Left cardiac atrium (tissue), 4 donors: ENCODE results near the gene GET3. TPM values are rescaled to one million over a fixed set of nuclear protein-coding genes. Genes with fewer than 3 reads are reported as not detected.
"Not testable (repeated sequence)": the region's sequence is repeated elsewhere in the genome, so short reads cannot be mapped to it uniquely, and the experiment has no call there.

Experiments used
- ATAC-seq, 2 donors: fragments of 200-7000 bp; cut with Tn5 transposase; one replicate each; pipeline ENCODE4 v1.9.1; 2020; ENCODE audit warnings: mild to moderate bottlenecking in 2 of 2, moderate library complexity in 2 of 2
- DNase-seq: peaks from one replicate; pipeline ENCODE4 v3.0.0-alpha.2; 2020
- intact Hi-C, 2 donors: fragments of 100-400 bp; cut with DNase I; formaldehyde crosslinking; loops; one replicate each; pipeline versions ENCODE4 v1.14.1 to v1.15.1; 2022 to 2023
- long read RNA-seq: library from polyadenylated mRNA; unstranded; transcript quantifications from one replicate; pipeline ENCODE4 v2.0.0, GENCODE V29; 2021
- total RNA-seq, 2 donors: library from RNA; stranded (reverse); fragmentation: NEBNext Ultra II Directional; extraction: Animal tissue kit (Norgen Biotek cat#: 25700); gene quantifications; one replicate each; pipeline ENCODE4 v1.2.1, GENCODE V29; 2021
- donor health status: DM: no; HTN: yes; CAD: no.
- donor health status: DM: no; HTN: yes; CAD: no; lungs with severe emphysema.
- donor health status: DM: yes; HTN: yes; CAD: no.
- donor health status: Dilated cardiomyopathy.

GET3 gene
- total RNA-seq, result 10 to 100 TPM; 51.2 to 52.5 TPM
- long read RNA-seq, transcript ASNA1-201 (7 exons, 1,280 nt), result major isoform, 11 of 14 reads
- long read RNA-seq, partial matches to known transcripts, result 1 of 14 reads
- long read RNA-seq, other reads (novel, unspliced or antisense), result 2 of 14 reads

DNA sequence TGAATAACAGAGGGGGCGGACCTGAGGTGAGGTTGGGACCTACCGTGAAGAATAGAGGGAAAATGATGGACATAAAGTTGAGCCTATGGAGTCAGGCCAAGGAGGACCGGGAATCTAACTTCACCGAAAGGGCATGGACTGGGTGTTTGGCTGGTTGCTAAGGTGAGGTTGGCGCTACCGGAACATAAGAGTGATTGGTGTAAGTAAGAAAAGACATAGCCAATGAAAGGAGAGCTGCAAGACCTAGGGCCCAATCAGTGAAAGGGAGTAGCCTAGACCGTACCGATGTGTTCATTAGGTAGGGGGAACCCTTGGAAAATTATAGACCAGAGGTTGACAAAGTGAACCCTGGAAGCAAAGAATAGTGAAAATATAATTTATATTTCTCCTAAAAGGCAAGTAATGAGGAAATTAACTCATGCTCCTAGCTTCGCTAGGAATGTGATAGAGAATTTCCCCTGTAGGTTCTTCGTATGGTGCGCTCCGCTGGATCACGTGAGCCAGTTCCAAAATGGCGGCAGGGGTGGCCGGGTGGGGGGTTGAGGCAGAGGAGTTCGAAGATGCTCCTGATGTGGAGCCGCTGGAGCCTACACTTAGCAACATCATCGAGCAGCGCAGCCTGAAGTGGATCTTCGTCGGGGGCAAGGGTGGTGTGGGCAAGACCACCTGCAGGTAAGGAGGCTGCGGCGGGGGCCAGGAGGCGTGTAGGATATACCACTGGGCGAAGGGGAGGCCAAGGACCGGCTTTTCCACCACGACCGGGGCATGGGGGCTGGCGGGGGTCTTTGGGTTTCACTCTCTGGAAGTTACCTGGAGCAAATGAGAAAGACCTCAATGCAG is at the start of gene GET3:
Gene GET3 (plus strand): TSS at position 503 of the 840 bp plus-strand sequence. CDS start 9 bp downstream, at position 512.
- peak; percentile 91 to 93 for ATAC-seq
- intact Hi-C loops, result no loop called here
- peak; percentile 81 for DNase-seq

DNA sequence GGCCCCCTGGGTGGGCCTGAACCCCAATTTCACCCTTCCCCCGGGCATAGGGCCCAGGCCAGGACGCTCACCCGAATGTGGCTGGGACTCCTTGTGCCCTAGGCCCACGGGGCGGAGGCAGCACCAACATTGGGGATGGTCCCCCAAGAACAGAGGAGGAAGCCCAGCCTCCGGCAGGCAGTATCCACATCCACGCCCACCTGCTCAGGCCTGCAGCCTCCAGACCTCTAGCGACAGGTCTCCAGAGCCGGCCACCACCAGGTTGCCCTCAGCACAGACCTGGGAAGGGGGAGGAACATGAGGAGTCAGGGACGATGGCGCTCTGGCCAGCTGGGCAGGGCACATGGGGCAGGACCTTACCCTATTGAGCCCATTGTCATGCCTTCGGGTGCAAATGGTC is 48.3 kb upstream of the GET3 start:
- DNase-seq (no peak), ATAC-seq (peak in 1 of 2 donors; percentile 7)
- intact Hi-C loops, result no loop called here

DNA sequence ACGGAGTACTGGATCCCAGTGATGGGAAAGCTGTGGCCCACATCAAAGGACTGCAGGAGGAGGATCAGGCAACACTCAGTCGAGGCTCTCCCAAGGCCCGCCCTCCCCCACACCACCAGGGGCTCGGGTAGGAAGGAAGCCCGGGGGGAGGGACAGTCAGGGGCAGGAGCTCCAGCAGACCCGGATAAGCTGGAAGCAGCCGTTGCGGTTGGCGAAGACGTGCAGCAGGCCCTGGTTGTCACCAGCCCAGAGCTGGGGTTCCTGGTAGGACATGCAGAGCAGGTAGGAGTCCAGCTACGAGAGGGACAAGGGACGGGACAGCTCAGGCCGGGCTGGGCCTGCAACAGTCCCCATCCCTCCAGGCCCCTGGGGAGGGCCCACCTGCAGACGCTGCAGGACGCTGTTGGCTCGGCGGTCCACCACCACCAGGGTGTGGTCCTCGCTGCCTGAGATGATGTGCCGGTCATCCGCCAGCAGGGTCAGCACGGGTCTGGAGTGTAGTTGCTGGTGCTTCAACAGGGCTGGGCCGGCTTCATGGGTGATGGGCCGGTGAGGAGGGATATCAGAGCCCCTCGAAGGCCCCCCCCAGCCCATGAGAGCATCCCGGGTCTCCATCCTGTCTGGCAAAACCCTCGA is 47.6 kb upstream of the GET3 start:
- DNase-seq (no peak), ATAC-seq (no peak)
- intact Hi-C loops, result no loop called here

DNA sequence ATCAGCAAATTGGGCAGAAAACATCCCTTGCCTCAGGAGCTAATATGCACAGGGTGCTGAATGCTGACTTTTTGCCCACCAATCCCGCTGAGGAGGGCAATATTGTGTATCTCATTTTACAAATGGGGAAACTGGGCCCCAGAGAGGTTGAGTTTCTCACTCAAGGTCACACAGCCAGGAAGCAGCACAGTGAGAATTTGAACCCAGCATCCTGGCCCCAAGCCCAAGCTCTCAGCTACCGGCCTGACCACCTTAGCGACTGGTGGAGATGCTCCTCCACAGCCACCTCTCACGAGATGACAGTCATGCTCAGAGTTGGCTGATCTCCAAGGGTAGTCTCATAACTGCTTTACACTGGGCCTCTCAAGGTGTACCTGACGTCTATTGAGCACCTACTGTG is 44.3 kb upstream of the GET3 start:
- ATAC-seq (no peak), DNase-seq (no peak)
- intact Hi-C loops, result no loop called here

- intact Hi-C loops, result no loop called here
- ATAC-seq (no peak), DNase-seq (no peak)
Measured at GRCh38 chr19:12694641-12695040, 42.7 kb upstream of the GET3 start.

GRCh38 chr19:12695096-12695495 is 42.2 kb upstream of the GET3 start:
- ATAC-seq, result no peak
- intact Hi-C loops, result no loop called here
- no peak for DNase-seq

GRCh38 chr19:12695514-12695913 is 41.8 kb upstream of the GET3 start:
- intact Hi-C loops, result no loop called here
- ATAC-seq (no peak), DNase-seq (no peak)

DNA sequence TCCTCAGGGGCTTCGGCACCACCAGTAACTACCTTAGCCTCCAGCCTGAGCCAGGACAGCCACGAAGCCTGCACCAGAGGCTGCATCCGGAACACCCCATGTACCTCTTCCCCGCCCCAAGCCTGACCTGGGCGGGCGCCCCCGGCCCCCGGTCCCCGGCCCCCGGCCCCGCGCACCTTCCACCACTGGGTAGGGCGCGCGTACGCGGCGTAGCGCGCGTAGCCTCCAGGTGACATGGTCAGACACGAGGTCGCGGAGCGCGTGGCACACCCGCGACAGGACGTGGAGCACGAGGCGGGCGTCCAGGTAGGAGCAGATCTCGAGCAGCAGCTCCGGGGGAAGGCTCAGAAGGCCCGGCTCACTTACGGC is 41.3 kb upstream of the GET3 start:
- peak; percentile 6 to 7 for ATAC-seq
- no peak for DNase-seq
- intact Hi-C loops, result no loop called here

DNA sequence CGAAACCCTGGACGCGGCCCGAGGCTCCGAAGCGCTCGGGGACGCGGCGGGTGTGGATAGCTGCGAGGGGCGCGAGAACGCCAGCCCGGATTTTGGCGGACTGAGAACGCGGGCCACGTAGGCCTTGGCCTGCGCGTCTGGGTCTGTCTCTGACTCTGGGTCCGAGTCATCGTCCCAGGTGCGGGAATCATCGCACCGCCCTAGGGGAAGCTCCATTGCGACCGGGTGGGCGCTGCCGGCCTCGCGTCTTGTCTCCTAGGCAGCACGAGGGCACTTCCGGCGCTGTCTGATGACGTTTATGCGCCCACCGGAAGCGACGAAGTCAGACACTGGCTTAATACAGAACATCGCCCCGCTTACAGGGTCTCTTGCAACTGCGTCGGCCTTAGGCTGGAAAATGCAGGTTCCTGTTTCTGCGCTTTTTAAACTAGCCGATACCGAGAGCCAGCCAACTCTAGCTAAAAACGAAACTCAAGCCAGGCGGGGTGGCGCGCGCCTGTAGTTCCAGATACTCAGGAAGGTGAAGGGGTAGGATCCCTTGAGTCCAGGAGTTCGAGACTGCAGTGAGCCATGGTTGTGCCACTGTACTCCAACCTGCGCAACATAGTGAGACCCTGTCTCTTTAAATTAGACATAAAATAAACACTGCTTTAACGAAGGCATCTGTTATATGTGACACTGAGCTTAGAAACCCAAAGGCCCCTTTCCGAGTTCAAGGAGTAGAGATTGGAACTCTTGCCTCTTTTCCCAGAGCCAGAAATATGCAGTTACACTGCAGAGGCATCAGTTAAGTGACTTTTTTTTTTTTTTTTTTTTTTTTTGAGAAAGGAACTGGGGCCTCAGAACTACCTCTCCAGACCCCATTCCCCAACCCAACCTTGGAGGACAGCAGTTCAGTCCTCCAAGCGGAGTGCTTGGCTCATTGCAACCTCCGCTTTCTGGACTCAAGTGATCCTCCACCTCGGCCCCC is 40.6 kb upstream of the GET3 start, which contains the start of gene FBXW9:
Gene FBXW9 (minus strand): TSS at position 266 of the 970 bp plus-strand sequence. CDS start 50 bp downstream, at position 216.
- intact Hi-C loops, result no loop called here
- peak; percentile 93 to 97 for ATAC-seq
- peak; percentile 95 for DNase-seq

DNA sequence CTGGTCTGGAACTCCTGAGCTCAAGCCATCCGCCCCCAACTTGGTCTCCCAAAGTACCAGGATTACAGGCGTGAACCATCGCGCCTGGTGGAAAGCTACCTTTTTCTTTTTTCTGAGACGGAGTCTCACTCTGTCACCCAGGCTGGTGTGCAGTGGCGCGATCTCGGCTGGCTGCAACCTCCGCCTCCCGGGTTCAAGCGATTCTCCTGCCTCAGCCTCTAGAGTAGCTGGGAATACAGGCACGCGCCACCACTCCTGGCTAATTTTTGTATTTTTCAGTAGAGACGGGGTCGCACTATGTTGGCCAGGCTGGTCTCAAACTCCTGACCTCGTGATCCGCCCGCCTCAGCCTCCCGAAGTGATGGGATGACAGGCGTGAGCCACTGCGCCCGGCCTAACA is 39.9 kb upstream of the GET3 start:
- DNase-seq, ATAC-seq, intact Hi-C loops: not testable (repeated sequence)

- intact Hi-C loops, result no loop called here
- ATAC-seq (no peak), DNase-seq (no peak)
Measured at GRCh38 chr19:12698138-12698537, 39.2 kb upstream of the GET3 start.

GRCh38 chr19:12701596-12702282 is 35.6 kb upstream of the GET3 start:
- DNase-seq, result no peak

GRCh38 chr19:12703046-12703445 is 34.3 kb upstream of the GET3 start:
- intact Hi-C loops, result no loop called here
- no peak for ATAC-seq
- no peak for DNase-seq

More at GRCh38 chr19:12701596-12702282, 35.6 kb upstream of the GET3 start:
- ATAC-seq, result no peak
- intact Hi-C loops, result no loop called here

GRCh38 chr19:12705169-12705568 is 32.1 kb upstream of the GET3 start:
- intact Hi-C loops, result no loop called here

GRCh38 chr19:12705654-12706331 is 31.5 kb upstream of the GET3 start:
- DNase-seq, result no peak
- intact Hi-C loops, result no loop called here
- no peak for ATAC-seq

More at GRCh38 chr19:12705169-12705568, 32.1 kb upstream of the GET3 start:
- ATAC-seq (no peak), DNase-seq (no peak)

DNA sequence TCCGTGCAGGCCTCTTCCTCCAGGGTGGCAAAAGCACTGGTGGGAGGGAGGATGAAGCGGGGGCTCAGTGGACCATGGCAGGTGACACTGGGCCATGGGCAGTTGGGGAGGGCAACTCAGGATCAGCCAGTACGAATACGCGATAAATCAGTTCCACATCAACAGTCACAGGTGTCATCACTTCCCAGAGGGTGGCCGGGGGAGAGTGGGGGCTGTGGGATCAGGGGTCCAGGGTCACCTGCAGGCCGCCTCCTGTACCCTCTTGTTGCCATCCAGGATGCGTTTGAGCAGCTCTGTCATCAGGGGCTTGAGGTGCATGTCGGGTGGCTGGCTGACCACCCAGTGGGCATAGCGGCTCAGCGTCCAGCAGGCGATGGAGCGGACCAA is 31.0 kb upstream of the GET3 start:
- ATAC-seq (no peak), DNase-seq (no peak)
- intact Hi-C loops, result no loop called here

GRCh38 chr19:12708641-12709040 is 28.7 kb upstream of the GET3 start:
- ATAC-seq (no peak), DNase-seq (no peak)
- intact Hi-C loops, result no loop called here

- no peak for DNase-seq
- ATAC-seq, result no peak
- intact Hi-C loops, result no loop called here
Measured at GRCh38 chr19:12711187-12711586, 26.1 kb upstream of the GET3 start.
